ENCODE measurements around the gene KLHL22.
A peak's percentile ranks its signal among the peaks of the same experiment; 100 is the strongest.
"Not testable (repeated sequence)": the region's sequence is repeated elsewhere in the genome, so short reads cannot be mapped to it uniquely, and the experiment has no call there.

The KLHL22 gene
- long read RNA-seq, donor 1, partial matches to known transcripts: 0 of 3 reads
- long read RNA-seq, donor 1, other reads (novel, unspliced or antisense): 0 of 3 reads
- long read RNA-seq, donor 2, transcript KLHL22-201 (7 exons, 2,616 nt): major isoform, 6 of 6 reads
- long read RNA-seq, donor 2, partial matches to known transcripts: 0 of 6 reads
- long read RNA-seq, donor 2, other reads (novel, unspliced or antisense): 0 of 6 reads
- long read RNA-seq, donor 3, partial matches to known transcripts: 0 of 2 reads
- long read RNA-seq, donor 3, other reads (novel, unspliced or antisense): 0 of 2 reads
- long read RNA-seq, donor 4, transcript KLHL22-201 (7 exons, 2,616 nt): major isoform, 5 of 30 reads
- long read RNA-seq, donor 4, partial matches to known transcripts: 25 of 30 reads
- long read RNA-seq, donor 4, other reads (novel, unspliced or antisense): 0 of 30 reads
- long read RNA-seq, donor 5, transcript KLHL22-201 (7 exons, 2,616 nt): major isoform, 5 of 6 reads
- long read RNA-seq, donor 5, partial matches to known transcripts: 0 of 6 reads
- long read RNA-seq, donor 5, other reads (novel, unspliced or antisense): 0 of 6 reads
- long read RNA-seq, donor 6, transcript KLHL22-201 (7 exons, 2,616 nt): major isoform, 7 of 52 reads
- long read RNA-seq, donor 6, partial matches to known transcripts: 18 of 52 reads
- long read RNA-seq, donor 6, other reads (novel, unspliced or antisense): 27 of 52 reads
- long read RNA-seq, donor 7, partial matches to known transcripts: 0 of 3 reads
- long read RNA-seq, donor 7, other reads (novel, unspliced or antisense): 0 of 3 reads
- long read RNA-seq, donor 8, transcript KLHL22-201 (7 exons, 2,616 nt): major isoform, 8 of 8 reads
- long read RNA-seq, donor 8, partial matches to known transcripts: 0 of 8 reads
- long read RNA-seq, donor 8, other reads (novel, unspliced or antisense): 0 of 8 reads

- DNase-seq: peak; percentile 83
Measured at GRCh38 chr22:20494978-20495860, at the start of gene KLHL22. KLHL22 (minus strand) TSS chr22:20495795; CDS start chr22:20489211, 6,584 bp downstream.

DNA sequence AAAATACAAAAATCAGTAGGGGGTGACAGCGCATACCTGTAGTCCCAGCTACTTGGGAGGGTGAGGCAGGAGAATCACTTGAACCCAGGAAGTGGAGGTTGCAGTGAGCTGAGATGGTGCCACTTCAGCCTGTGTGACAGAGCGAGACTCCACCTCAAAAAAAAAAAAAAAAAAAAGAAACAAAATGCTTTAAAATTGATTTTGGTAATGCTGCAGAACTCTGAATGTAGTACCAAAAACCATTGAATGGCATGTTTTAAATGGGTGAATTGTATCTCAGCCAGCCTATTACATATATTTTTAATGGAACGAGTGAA lies 49.7 kb upstream of the KLHL22 start:
- not testable (repeated sequence) for DNase-seq

DNA sequence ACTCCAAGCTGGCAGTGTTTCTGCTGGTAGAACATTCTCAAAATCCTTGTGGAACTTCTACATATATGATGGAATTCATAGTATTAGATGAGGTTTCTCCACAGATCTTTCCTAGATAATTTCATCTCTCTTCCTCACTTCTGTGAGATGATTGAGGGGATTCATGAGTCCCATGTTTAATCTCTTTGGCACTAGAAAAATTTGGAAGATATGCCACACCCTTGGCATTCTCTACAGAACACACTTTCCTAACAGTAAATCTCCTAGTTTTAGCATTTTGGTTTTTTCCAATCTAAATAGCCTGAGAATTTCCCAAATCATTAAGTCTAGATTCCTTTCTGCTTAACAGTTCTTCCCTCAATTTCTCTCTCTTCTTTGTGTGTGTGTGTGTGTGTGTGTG lies 47.1 kb upstream of the KLHL22 start:
- DNase-seq: no peak

- DNase-seq: no peak
Measured at GRCh38 chr22:20542055-20542454, 46.5 kb upstream of the KLHL22 start.

DNA sequence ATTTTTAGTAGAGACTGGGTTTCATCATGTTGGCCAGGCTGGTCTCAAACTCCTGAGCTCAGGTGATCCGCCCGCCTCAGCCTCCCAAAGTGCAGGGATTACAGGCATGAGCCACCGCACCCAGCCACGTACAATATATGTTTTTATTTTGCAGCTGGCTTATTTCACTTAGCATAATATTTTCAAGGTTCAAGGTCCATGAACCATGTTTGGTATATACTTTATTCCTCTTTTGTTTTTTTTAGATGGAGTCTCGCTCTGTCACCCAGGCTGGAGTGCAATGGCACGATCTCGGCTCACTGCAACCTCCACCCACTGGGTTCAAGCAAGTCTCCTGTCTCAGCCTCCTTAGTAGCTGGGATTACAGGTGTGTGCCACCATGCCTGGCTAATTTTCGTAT lies 43.3 kb upstream of the KLHL22 start:
- not testable (repeated sequence) for DNase-seq

GRCh38 chr22:20537983-20538382 lies 42.4 kb upstream of the KLHL22 start:
- no peak for DNase-seq

DNA sequence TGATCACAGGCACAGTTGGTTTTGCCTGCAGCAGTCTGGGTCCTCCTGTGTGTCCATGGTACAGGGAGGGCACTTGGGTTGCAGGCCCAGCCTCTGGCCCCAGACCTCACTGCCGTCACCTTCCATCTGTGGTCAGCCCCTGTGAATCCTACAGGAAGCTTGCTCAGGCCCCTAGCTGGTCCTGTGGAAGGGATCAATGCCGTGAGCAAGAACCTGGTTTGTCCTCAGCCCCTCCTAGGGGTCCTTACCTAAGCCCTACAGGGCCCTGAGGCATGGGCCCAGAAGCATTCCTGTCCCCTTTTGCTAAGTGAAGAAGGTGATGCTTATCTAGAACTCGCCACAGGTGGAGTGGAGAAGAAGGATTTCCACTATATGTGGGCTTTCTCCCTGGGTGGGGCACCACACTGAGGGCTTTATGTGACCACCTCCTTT lies 41.7 kb upstream of the KLHL22 start:
- no peak for DNase-seq

DNA sequence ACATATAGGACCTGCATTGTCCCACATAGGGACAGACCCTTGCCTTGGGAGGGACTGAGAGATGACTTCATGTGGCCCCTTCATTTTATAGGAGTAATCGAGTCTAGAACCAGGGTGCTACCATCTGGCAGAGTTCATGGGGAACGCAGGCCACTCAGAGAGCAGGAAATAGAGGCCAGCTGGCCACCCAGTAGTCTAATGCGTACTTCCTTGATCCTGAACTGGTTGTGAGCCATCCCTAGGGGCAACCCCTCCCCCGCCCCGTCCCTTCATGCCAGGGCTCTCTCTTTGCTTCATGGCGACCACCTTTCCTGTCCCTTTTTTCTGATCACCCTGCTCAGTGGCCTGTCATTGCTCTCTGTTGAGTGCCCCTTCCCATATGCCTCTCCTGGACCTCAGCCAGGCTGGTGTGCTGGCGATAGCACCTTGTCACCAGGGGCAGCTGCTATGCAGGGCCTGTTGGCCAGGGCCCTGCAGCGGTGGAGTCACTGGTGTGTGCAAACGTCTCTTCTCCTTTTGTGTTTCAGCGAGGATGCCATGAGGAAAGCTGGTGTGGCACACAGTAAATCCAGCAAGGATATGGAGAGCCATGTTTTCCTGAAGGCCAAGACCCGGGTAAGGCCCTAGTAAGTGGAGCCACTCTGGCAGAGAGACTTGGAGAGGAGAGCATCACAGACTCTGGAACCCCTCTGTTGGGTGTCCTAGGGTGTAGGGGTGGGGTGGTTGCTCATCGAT lies 41.2 kb upstream of the KLHL22 start:
- DNase-seq: no peak

GRCh38 chr22:20533879-20534265 lies 38.3 kb upstream of the KLHL22 start:
- DNase-seq: no peak

DNA sequence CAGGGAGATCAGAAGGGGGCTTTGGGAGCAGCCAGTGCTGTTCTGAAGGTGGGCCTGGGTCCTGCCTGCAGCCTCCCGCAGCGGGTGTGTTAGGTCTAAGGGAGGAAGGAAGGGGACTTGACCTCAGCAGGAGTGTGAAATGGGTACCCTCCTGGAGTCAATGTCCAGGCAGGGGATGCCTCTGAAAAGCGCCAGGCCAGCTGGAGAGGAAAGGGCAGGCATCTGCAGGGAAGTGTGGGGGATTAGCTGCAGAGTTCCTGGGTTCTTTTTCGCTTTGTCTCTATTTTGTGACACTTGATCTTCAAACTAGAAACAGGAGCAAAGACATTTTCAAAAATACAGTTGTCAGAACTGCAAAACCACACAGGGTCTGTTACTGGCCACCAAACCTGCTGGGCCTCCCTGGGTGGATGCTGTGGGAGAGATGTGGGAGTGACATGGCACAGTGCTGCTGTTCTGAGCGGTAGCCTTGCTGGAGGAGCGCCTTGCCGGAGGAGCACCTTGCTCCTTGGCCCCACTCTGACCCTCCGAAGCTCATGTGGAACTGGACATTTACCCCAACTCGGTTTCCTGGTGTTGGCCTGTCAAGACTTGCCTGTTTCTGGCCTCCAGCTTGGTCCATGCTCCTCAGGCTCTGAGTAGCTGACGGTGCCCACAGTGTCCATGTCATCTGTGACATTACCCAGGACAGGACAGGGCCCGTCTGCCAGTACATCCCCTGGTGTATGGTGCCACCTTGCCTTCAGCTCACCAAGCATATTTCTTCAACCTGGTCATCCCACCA lies 37.7 kb upstream of the KLHL22 start:
- DNase-seq: no peak

DNA sequence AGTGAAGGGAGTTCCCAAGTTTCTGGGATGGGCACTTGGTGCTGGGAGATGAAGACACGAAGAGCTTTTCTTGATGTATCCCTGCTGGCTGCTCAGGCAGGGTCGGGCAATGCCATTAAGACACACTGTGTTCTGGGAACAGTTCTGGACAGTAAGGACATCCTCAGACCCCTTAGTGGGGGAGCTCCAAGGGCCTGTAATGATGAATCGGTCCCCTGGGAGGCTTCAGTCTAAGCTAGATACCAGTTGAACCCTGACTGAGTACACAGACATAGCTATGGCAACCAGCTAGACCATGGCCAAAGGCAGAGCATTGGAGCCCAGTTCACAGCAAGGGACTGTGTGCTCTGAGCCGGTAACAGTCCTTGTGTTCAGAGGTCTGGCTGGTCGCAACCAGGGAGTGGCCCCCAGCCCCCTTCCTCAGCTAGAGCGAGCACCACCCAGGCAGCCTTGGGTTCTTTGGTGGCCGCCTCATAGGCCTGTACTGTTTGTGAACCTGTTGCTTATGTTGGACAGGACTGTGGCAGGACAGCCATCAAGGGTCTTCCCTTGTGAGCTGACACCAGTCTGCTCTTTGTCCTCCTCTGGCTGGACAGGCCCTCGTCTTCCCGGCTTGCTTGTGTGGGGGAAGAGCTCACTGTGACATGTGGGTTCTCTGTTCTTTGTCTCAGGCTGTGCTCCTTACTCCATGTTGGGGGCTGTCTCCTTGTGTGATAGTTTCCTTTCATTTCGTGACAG lies 36.8 kb upstream of the KLHL22 start:
- DNase-seq: no peak

DNA sequence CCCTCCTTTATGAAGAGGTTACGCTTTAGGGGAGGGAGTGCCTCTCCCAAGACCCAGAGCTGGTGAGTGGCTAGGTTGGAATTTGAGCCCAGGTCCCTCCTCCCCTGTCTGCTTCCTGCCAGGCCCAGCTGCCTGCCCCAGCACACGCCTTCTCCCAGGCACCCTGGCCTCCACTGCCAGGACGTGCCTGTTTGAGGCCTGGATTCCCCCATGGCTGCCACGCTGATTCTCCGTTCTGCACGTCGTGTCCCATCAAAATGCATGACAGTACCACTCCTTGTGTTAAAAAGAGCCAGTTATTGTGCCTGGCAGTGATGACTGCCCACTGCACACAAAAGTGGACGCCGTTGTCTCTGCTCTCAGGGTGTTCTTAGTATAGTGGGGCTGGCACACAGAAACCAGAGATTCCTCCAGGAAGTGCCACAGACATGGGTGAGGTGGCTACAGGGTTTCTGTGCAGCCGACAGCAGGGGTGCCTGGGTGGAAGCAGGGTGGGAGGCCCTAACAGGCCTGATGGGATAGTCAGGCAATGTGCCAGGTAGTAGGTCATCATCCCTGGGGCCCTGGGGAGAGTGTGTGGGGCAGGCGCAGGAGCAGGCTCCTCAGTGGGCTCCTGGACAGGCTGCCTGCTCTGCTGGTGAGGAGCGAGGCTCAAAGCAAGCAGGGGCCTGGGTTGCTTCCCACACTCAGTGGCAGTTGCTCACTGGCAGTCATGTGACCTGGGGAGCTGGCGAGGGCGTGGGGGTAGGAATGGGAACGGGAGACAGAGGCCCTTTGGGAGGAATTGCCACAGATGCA lies 36.0 kb upstream of the KLHL22 start:
- DNase-seq: no peak

- DNase-seq: no peak
Measured at GRCh38 chr22:20531154-20531403, 35.5 kb upstream of the KLHL22 start.

- DNase-seq: no peak
Measured at GRCh38 chr22:20530368-20531153, 35.0 kb upstream of the KLHL22 start.

DNA sequence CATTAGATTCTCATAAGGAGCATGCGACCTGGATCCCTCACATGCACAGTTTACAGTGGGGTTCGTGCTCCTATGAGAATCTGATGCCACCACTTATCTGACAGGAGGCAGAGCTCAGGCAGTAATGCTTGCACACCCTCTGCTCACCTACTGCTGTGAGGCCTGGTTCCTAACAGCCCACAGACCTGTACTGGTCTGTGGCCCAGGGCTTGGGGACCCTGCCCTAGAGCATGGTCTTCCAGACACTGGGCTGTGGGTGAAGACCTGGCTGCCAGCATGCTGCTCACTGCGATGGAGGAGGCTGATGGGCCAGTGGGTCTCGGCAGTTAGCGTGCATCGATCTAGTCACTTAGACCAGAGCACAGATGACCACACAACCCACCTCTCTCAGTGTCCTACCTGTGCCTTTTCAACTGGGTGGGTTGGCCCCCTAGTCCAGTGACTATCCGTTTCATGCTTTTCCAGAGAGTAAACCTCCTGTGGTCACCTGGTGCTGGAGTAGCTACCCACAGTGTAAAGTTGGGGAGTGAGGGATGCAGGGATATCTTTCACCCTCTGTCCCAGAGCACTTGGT lies 32.9 kb upstream of the KLHL22 start:
- DNase-seq: no peak

DNA sequence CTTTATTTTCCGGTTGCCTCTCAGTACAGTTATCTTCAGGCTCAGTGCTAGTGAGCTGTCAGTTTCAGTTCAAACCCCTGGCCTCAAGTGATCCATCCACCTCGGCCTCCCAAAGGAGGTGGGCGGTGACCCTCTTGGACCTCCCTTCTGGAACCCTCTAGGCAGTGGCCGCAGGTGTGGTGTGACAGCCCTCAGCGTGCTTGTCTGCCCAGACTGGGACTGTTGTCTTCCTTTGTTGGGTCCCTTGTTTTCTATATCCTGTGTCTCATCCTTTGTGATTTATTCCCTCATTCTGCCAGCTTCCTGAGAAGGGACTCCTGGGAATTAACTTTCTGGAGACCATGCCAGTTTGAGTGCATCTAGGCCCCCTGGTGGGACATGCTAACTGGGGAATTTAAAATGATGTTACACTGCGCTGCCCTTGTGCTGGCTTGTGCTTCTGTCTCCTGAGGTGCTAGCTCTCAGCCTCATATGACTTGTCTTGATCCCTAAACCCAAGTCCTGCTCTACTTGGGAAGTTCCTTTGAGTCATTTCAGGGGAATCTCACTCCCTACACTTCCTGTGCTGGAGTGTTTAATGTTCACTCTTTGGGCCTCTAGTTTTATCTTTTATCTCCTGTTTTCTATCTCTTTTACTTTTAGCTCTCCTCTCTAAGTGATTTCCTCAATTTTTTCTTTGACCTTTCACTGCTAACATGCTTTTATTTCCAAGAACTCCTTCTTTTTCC lies 31.2 kb upstream of the KLHL22 start:
- DNase-seq: no peak

DNA sequence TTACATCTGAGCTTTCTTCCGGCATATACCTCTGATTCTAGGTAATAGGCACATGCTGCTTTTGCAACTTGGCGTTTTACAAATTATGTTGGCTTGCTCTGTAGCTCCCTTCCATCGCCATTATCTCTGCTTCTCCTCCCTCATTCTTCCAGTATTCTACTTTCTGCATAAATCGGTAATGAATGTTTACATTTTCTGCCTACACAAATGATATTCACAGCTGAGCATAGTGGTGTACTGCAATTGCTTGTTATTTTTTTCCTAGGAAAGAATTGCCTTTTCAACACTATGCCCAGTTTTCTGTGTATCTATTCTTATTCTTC lies 30.7 kb upstream of the KLHL22 start:
- DNase-seq: no peak

GRCh38 chr22:20525048-20525447 lies 29.5 kb upstream of the KLHL22 start:
- no peak for DNase-seq

Data from right kidney (tissue), 9 donors.